GM12801 (cell line): Measurements from ENCODE around the gene C13orf46.

ENCODE experiments used
- TF ChIP-seq, protein P1 (sequence below): IDR thresholded peaks from one replicate; pipeline ENCODE4 v1.5.1; 2011; ENCODE audit warnings: control low read depth; ENCODE audit not compliant: insufficient read length; ENCODE audit errors: extremely low read depth

Gene C13orf46

DNA sequence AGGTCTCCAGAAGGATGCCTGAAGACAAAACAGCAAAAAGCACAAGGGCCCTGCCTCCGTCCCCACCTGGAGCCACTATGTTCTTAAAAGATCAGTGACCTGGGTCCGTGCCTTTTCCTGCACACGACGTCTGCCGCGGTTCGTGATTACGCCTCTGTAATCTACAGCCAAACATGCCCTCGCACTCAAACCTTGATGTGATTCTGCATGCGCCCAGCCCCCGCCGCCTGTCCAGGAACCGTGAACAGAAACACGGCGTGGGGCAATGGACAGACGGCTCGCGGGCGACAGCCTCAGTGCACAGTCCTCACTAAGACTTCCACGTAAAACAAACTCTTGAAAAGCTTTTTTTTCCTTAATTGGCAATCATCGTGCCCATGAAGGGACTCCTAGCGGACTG, 15.5 kb downstream of the C13orf46 start:
- TF ChIP-seq, protein P1, sequence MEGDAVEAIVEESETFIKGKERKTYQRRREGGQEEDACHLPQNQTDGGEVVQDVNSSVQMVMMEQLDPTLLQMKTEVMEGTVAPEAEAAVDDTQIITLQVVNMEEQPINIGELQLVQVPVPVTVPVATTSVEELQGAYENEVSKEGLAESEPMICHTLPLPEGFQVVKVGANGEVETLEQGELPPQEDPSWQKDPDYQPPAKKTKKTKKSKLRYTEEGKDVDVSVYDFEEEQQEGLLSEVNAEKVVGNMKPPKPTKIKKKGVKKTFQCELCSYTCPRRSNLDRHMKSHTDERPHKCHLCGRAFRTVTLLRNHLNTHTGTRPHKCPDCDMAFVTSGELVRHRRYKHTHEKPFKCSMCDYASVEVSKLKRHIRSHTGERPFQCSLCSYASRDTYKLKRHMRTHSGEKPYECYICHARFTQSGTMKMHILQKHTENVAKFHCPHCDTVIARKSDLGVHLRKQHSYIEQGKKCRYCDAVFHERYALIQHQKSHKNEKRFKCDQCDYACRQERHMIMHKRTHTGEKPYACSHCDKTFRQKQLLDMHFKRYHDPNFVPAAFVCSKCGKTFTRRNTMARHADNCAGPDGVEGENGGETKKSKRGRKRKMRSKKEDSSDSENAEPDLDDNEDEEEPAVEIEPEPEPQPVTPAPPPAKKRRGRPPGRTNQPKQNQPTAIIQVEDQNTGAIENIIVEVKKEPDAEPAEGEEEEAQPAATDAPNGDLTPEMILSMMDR: no peak

DNA sequence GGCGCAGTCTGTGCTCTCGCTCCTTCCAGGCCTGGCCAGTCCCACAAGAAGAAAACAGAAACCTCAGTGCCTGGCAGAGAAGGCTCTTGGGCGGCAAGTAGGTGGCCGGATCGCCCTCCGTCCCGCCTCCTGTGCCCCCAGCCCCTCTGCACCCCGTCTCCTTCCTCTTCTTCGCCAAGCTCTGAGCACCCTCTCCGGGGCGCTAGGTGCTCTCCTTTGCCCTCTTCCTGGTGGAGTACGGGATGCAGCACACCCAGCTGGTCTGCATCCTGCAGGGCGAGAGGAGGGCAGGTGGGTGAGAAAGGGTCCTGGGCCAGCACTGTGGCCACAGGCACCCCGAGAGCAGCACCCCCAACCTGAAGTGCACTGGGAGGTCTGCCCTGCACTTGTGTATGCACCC, 17.3 kb downstream of the C13orf46 start:
- TF ChIP-seq, protein P1: no peak

DNA sequence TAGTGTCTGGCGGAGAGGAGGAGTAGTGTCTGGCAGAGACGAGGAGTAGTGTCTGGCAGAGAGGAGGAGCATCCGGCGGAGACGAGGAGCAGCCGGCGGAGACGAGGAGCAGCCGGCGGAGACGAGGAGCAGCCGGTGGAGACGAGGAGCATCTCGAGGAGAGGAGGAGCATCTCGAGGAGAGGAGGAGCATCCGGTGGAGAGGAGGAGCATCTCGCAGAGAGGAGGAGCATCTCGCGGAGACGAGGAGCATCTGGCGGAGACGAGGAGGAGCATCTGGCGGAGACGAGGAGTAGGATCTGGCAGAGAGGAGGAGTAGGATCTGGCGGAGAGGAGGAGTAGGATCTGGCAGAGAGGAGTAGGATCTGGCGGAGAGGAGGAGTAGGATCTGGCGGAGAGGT, 18.2 kb downstream of the C13orf46 start:
- TF ChIP-seq, protein P1: no peak

DNA sequence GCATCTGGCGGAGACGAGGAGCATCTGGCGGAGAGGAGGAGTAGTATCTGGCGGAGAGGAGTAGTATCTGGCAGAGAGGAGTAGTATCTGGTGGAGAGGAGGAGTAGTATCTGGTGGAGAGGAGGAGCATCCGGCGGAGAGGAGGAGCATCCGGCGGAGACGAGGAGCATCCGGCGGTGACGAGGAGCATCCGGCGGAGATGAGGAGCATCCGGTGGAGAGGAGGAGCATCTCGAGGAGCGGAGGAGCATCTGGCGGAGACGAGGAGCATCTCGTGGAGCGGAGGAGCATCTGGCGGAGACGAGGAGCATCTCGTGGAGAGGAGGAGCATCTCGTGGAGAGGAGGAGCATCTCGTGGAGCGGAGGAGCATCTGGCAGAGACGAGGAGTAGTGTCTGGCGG, 18.6 kb downstream of the C13orf46 start:
- TF ChIP-seq, protein P1: no peak

DNA sequence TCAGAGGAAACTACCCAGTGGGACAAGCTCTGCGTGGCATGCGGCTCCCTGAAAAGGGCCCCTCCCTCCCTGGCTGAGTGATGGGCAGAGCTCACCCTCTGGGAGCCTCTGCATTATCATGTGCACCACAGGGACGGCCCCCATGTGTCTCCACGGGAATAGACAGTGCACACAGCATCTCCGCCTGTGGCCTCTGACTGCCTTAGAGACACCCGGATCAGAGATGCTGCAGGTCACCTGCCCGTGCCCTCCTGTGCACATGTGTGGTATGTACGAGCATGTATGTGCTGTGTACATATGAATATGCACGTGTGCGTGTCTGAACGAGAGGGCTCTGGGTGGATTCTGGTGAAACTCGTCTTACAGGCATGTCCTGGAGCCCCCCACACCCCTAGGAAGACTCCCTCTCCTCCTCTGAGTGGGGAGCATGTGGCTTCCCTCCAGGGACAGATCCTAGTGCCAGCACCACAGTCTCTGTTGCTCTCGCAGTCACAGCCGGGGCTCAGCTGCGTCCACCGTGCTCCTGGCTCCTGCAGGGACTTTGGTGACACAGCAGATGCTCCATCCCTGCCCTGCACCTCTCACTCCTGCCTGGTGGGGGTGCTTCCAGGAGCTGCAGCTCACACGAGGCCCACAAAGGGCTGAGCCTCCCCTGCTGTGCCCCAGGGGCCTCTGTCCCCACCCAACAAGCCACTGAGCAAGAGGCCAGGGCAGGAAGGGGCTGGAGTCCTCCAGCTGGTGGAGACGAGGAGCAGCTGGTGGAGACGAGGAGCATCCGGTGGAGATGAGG, 19.6 kb downstream of the C13orf46 start:
- TF ChIP-seq, protein P1: no peak

DNA sequence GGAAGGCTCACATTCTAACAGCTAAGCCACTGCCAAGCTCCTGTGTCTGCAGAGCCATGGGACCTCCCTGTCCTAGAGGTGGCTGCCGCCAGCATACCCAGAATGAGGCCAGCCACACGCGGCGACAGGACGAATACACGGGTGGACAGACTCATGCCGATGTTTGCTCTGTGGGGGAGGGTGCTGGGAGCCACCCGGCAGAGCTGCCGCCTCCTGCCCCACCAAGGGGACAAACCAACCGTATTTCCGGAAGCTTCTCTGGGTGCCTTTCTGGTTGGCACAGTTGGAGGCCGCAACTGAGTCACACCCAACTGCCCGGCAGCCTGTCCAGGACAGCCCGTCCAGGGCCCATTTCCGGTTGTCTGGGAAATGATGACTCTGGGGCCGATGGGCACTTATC, 20.3 kb downstream of the C13orf46 start:
- TF ChIP-seq, protein P1: no peak

DNA sequence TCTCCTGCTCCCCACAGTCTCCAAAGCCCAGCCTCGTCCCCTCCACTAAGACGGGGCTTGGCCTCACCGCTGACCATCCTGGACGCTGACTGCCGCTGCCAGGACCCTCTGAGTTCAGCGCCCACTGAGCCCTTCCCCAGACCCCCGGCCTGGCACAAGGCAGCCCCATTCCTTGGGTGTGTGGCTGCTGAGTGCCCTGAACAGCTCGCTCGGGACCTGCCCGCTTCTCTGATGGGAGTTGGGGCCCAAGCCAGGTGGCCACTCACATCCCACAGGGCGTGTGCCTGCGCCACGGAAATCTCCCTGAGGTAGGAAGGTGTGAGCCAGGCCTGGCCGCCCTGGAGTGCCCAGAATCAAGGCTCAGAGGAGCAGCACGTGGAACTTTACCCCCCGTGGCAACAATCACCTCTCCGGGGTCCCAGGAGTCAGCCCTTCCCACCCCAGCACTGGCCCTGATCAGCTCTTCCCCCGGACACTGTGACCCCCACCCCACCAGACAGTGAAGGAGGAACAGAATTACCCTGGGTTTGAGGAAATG, 20.8 kb downstream of the C13orf46 start:
- TF ChIP-seq, protein P1: no peak
